ENCODE data around the gene TMEM253. TPM values are rescaled to one million over a fixed set of nuclear protein-coding genes. Genes with fewer than 3 reads are reported as not detected.
A peak's percentile ranks its signal among the peaks of the same experiment; 100 is the strongest.

The TMEM253 gene
- total RNA-seq, 1 donor from 2014 or later = not detected

- no peaks in the 10 kb centered on the region for H3K9me3 Mint-ChIP-seq
- peaks cover 2% of the 10 kb centered on the region for H3K27me3 Mint-ChIP-seq (ENCODE audit: insufficient read depth)
- peaks cover 34% of the 10 kb centered on the region for H3K4me1 Mint-ChIP-seq (ENCODE audit: low read depth)
- H3K4me3 Mint-ChIP-seq = no peak overlapping the region
- DNase-seq (ENCODE audit: low spot score) = peak; percentile 68
- peaks cover 1% of the 10 kb centered on the region for H3K36me3 Mint-ChIP-seq (ENCODE audit: low read depth)
- intact Hi-C loops (cut with micrococcal nuclease) = loop anchor here (1.0 to 10.0 kb wide), 3 partner anchors 38 to 448 kb away; no protein-coding TSS in a partner anchor
- no peak overlapping the region for H3K27ac Mint-ChIP-seq
Observed at GRCh38 chr14:21106498-21107282, 5.8 kb downstream of the TMEM253 start.

- Mint-ChIP-seq H3K36me3 (ENCODE audit: low read depth) (peaks cover 1% of the 10 kb centered on the region), H3K27ac (no peak overlapping the region), H3K27me3 (ENCODE audit: insufficient read depth) (peaks cover 2% of the 10 kb centered on the region), H3K4me3 (no peak overlapping the region), H3K4me1 (ENCODE audit: low read depth) (peaks cover 27% of the 10 kb centered on the region), H3K9me3 (no peaks in the 10 kb centered on the region)
- intact Hi-C loops (cut with micrococcal nuclease) = loop anchor here (1.0 to 10.0 kb wide), 3 partner anchors 39 to 447 kb away; no protein-coding TSS in a partner anchor
- no peak for DNase-seq (ENCODE audit: low spot score)
Observed at GRCh38 chr14:21107283-21107800, 6.5 kb downstream of the TMEM253 start.

GRCh38 chr14:21108791-21109190, 7.9 kb downstream of the TMEM253 start:
- peaks cover 14% of the 10 kb centered on the region for H3K4me1 Mint-ChIP-seq (ENCODE audit: low read depth)
- H3K27me3 Mint-ChIP-seq (ENCODE audit: insufficient read depth) = peaks cover 2% of the 10 kb centered on the region
- intact Hi-C loops (cut with micrococcal nuclease) = loop anchor here (10.0 kb wide), 1 partner anchor 446 kb away; no protein-coding TSS in a partner anchor
- no peak for DNase-seq (ENCODE audit: low spot score)
- no peaks in the 10 kb centered on the region for H3K36me3 Mint-ChIP-seq (ENCODE audit: low read depth)
- no peak overlapping the region for H3K4me3 Mint-ChIP-seq
- H3K9me3 Mint-ChIP-seq = no peaks in the 10 kb centered on the region
- no peak overlapping the region for H3K27ac Mint-ChIP-seq

GRCh38 chr14:21109377-21110138, 8.7 kb downstream of the TMEM253 start:
- Mint-ChIP-seq H3K27me3 (ENCODE audit: insufficient read depth) (peaks cover 2% of the 10 kb centered on the region), H3K4me3 (no peak overlapping the region), H3K9me3 (no peaks in the 10 kb centered on the region), H3K36me3 (ENCODE audit: low read depth) (no peaks in the 10 kb centered on the region), H3K4me1 (ENCODE audit: low read depth) (peaks cover 10% of the 10 kb centered on the region), H3K27ac (peak overlapping the region; percentile 42)
- intact Hi-C loops (cut with micrococcal nuclease) = loop anchor here (10.0 kb wide), 1 partner anchor 445 kb away; no protein-coding TSS in a partner anchor
- no peak for DNase-seq (ENCODE audit: low spot score)

- intact Hi-C loops (cut with micrococcal nuclease) = no loop called here
- H3K36me3 Mint-ChIP-seq (ENCODE audit: low read depth) = no peaks in the 10 kb centered on the region
- H3K9me3 Mint-ChIP-seq = no peaks in the 10 kb centered on the region
- H3K27me3 Mint-ChIP-seq (ENCODE audit: insufficient read depth) = peaks cover 5% of the 10 kb centered on the region
- H3K4me3 Mint-ChIP-seq = no peak overlapping the region
- H3K4me1 Mint-ChIP-seq (ENCODE audit: low read depth) = no peaks in the 10 kb centered on the region
- H3K27ac Mint-ChIP-seq = no peak overlapping the region
- no peak for DNase-seq (ENCODE audit: low spot score)
Observed at GRCh38 chr14:21112255-21112654, 11.4 kb downstream of the TMEM253 start.

- no peak for DNase-seq (ENCODE audit: low spot score)
- Mint-ChIP-seq H3K36me3 (ENCODE audit: low read depth) (no peaks in the 10 kb centered on the region), H3K4me1 (ENCODE audit: low read depth) (no peaks in the 10 kb centered on the region), H3K27me3 (ENCODE audit: insufficient read depth) (peaks cover 11% of the 10 kb centered on the region), H3K4me3 (no peak overlapping the region), H3K27ac (no peak overlapping the region), H3K9me3 (no peaks in the 10 kb centered on the region)
- intact Hi-C loops (cut with micrococcal nuclease) = no loop called here
Observed at GRCh38 chr14:21113369-21113768, 12.5 kb downstream of the TMEM253 start.

- intact Hi-C loops (cut with micrococcal nuclease) = no loop called here
- no peaks in the 10 kb centered on the region for H3K36me3 Mint-ChIP-seq (ENCODE audit: low read depth)
Observed at GRCh38 chr14:21118933-21119332, 18.1 kb downstream of the TMEM253 start.

GRCh38 chr14:21120686-21121085, 19.8 kb downstream of the TMEM253 start:
- intact Hi-C loops (cut with micrococcal nuclease) = no loop called here
- no peak for DNase-seq (ENCODE audit: low spot score)
- peaks cover 24% of the 10 kb centered on the region for H3K27me3 Mint-ChIP-seq (ENCODE audit: insufficient read depth)
- H3K36me3 Mint-ChIP-seq (ENCODE audit: low read depth) = no peaks in the 10 kb centered on the region
- no peak overlapping the region for H3K4me3 Mint-ChIP-seq
- peaks cover 5% of the 10 kb centered on the region for H3K4me1 Mint-ChIP-seq (ENCODE audit: low read depth)
- H3K27ac Mint-ChIP-seq = no peak overlapping the region
- H3K9me3 Mint-ChIP-seq = peaks cover 3% of the 10 kb centered on the region

More at GRCh38 chr14:21118933-21119332, 18.1 kb downstream of the TMEM253 start:
- peaks cover 5% of the 10 kb centered on the region for H3K4me1 Mint-ChIP-seq (ENCODE audit: low read depth)
- H3K27me3 Mint-ChIP-seq (ENCODE audit: insufficient read depth) = peaks cover 19% of the 10 kb centered on the region
- no peaks in the 10 kb centered on the region for H3K9me3 Mint-ChIP-seq
- H3K27ac Mint-ChIP-seq = no peak overlapping the region
- DNase-seq (ENCODE audit: low spot score) = no peak
- H3K4me3 Mint-ChIP-seq = no peak overlapping the region

GRCh38 chr14:21121122-21121521, 20.3 kb downstream of the TMEM253 start:
- peaks cover 25% of the 10 kb centered on the region for H3K27me3 Mint-ChIP-seq (ENCODE audit: insufficient read depth)
- peaks cover 3% of the 10 kb centered on the region for H3K9me3 Mint-ChIP-seq
- DNase-seq (ENCODE audit: low spot score) = no peak
- intact Hi-C loops (cut with micrococcal nuclease) = no loop called here
- no peak overlapping the region for H3K4me3 Mint-ChIP-seq
- H3K4me1 Mint-ChIP-seq (ENCODE audit: low read depth) = peaks cover 5% of the 10 kb centered on the region
- no peaks in the 10 kb centered on the region for H3K36me3 Mint-ChIP-seq (ENCODE audit: low read depth)
- H3K27ac Mint-ChIP-seq = no peak overlapping the region

- Mint-ChIP-seq H3K27me3 (ENCODE audit: insufficient read depth) (peaks cover 26% of the 10 kb centered on the region), H3K27ac (no peak overlapping the region), H3K36me3 (ENCODE audit: low read depth) (no peaks in the 10 kb centered on the region), H3K9me3 (peaks cover 3% of the 10 kb centered on the region), H3K4me3 (no peak overlapping the region), H3K4me1 (ENCODE audit: low read depth) (peaks cover 5% of the 10 kb centered on the region)
- intact Hi-C loops (cut with micrococcal nuclease) = no loop called here
- DNase-seq (ENCODE audit: low spot score) = no peak
Observed at GRCh38 chr14:21123429-21123828, 22.6 kb downstream of the TMEM253 start.

GRCh38 chr14:21133901-21134300, 33.0 kb downstream of the TMEM253 start:
- peaks cover 7% of the 10 kb centered on the region for H3K27me3 Mint-ChIP-seq (ENCODE audit: insufficient read depth)
- no peak overlapping the region for H3K4me3 Mint-ChIP-seq
- DNase-seq (ENCODE audit: low spot score) = no peak
- H3K36me3 Mint-ChIP-seq (ENCODE audit: low read depth) = no peaks in the 10 kb centered on the region
- H3K9me3 Mint-ChIP-seq = no peaks in the 10 kb centered on the region
- intact Hi-C loops (cut with micrococcal nuclease) = no loop called here
- H3K4me1 Mint-ChIP-seq (ENCODE audit: low read depth) = no peaks in the 10 kb centered on the region
- no peak overlapping the region for H3K27ac Mint-ChIP-seq

GRCh38 chr14:21136024-21136423, 35.2 kb downstream of the TMEM253 start:
- H3K27ac Mint-ChIP-seq = no peak overlapping the region
- no peaks in the 10 kb centered on the region for H3K36me3 Mint-ChIP-seq (ENCODE audit: low read depth)
- no peaks in the 10 kb centered on the region for H3K4me1 Mint-ChIP-seq (ENCODE audit: low read depth)
- DNase-seq (ENCODE audit: low spot score) = no peak
- no peak overlapping the region for H3K4me3 Mint-ChIP-seq
- no peaks in the 10 kb centered on the region for H3K9me3 Mint-ChIP-seq
- H3K27me3 Mint-ChIP-seq (ENCODE audit: insufficient read depth) = peaks cover 5% of the 10 kb centered on the region
- intact Hi-C loops (cut with micrococcal nuclease) = loop anchor here (1.0 kb wide), 1 partner anchor 421 kb away; no protein-coding TSS in a partner anchor

- Mint-ChIP-seq H3K27me3 (ENCODE audit: insufficient read depth) (peaks cover 3% of the 10 kb centered on the region), H3K4me1 (ENCODE audit: low read depth) (no peaks in the 10 kb centered on the region), H3K36me3 (ENCODE audit: low read depth) (no peaks in the 10 kb centered on the region), H3K27ac (no peak overlapping the region), H3K9me3 (peaks cover 14% of the 10 kb centered on the region), H3K4me3 (no peak overlapping the region)
- intact Hi-C loops (cut with micrococcal nuclease) = no loop called here
- no peak for DNase-seq (ENCODE audit: low spot score)
Observed at GRCh38 chr14:21142357-21142756, 41.5 kb downstream of the TMEM253 start.
